HCT116 (cell line): ENCODE data around the gene RAN. TPM values are rescaled to one million over a fixed set of nuclear protein-coding genes. Genes with fewer than 3 reads are reported as not detected.

Source experiments
- ATAC-seq: fragments of 200-7000 bp; cut with Tn5 transposase; 2 replicates; pipeline ENCODE4 v1.9.1; 2020; ENCODE audit warnings: mild to moderate bottlenecking, moderate library complexity
- BruUV-seq: library from RNA; stranded (reverse); fragments of 400-500 nt; replicated peaks from 2 replicates; lab custom pipeline; 2021; lab: Mats Ljungman, UMichigan
- CTCF ChIA-PET: fragments of 300-600 bp; sonication (Branson Sonifier 250); formaldehyde crosslinking; loops from one replicate; lab custom pipeline; 2021; ENCODE audit warnings: antibody characterized with exemption; lab: Charles Lee
- POLR2A ChIA-PET: fragments of 300-600, 350-600 bp; sonication (Branson Sonifier 250); formaldehyde crosslinking; loops from one replicate; lab custom pipeline; 2021; ENCODE audit warnings: antibody characterized with exemption; lab: Charles Lee
- RAD21 ChIA-PET, 2 experiments: fragments of 300-600 bp; sonication (Branson Sonifier 250); formaldehyde crosslinking; loops; one replicate each; lab custom pipeline; 2023; ENCODE audit warnings: low total read pairs in 2 of 2; ENCODE audit not compliant: uncharacterized antibody in 2 of 2, unreplicated experiment in 2 of 2, low non-redundant PET in 1 of 2; lab: Charles Lee
- DNase-seq: peaks from one replicate; pipeline ENCODE4 v3.0.0-alpha.2; 2010; ENCODE audit warnings: low read depth, low spot score
- H2AFZ ChIP-seq: fragments of 200-600 bp; shearing (Covaris generic), sonication (generic); 2 replicates; pipeline ENCODE4 v1.6.1; 2017; ENCODE audit warnings: low read depth, mixed run types, mixed read lengths, antibody characterized with exemption, low read length; ENCODE audit not compliant: poor library complexity, severe bottlenecking
- H3K27ac ChIP-seq: 2 replicates; pipeline ENCODE4 v1.5.1; 2012; ENCODE audit warnings: low read depth, low read length
- H3K27me3 ChIP-seq: fragments of 200-600 bp; sonication (generic); 2 replicates; pipeline ENCODE4 v1.6.1; 2016; ENCODE audit warnings: mixed run types, low read length, mixed read lengths; ENCODE audit not compliant: insufficient read depth
- H3K36me3 ChIP-seq, 2 experiments: fragments of 200-500 bp in 1 of 2; fragments of 200-600 bp in 1 of 2; sonication (Bioruptor generic) in 1 of 2; sonication (generic) in 1 of 2; 2 replicates each; pipeline versions ENCODE4 v1.5.1 to v1.6.1; 2014 to 2016; ENCODE audit warnings: low read length in 2 of 2, inconsistent platforms in 1 of 2, mixed read lengths in 1 of 2, mixed run types in 1 of 2; ENCODE audit not compliant: insufficient read depth in 2 of 2, control insufficient read depth in 1 of 2
- H3K4me1 ChIP-seq, 2 experiments: fragments of 200-600 bp in 1 of 2; sonication (generic) in 1 of 2; 2 replicates each; pipeline versions ENCODE4 v1.5.1 to v1.6.1; 2012 to 2017; ENCODE audit warnings: low read length in 2 of 2, inconsistent platforms in 1 of 2, mild to moderate bottlenecking in 1 of 2, mixed read lengths in 1 of 2, mixed run types in 1 of 2, moderate library complexity in 1 of 2; ENCODE audit not compliant: insufficient read depth in 2 of 2, control insufficient read depth in 1 of 2
- H3K4me2 ChIP-seq: fragments of 200-600 bp; sonication (generic); 2 replicates; pipeline ENCODE4 v1.6.1; 2017; ENCODE audit warnings: mixed run types, low read length, mixed read lengths
- H3K4me3 ChIP-seq, 2 experiments: fragments of 200-600 bp in 1 of 2; sonication (generic) in 1 of 2; replicated peaks in 1 of 2; 2 replicates each; pipeline ENCODE4 v1.5.1; 2011 to 2016; ENCODE audit warnings: low read length in 2 of 2, control low read depth in 1 of 2, low read depth in 1 of 2, mild to moderate bottlenecking in 1 of 2, mixed read lengths in 1 of 2, mixed run types in 1 of 2
- H3K79me2 ChIP-seq: fragments of 200-600 bp; sonication (generic); 2 replicates; pipeline ENCODE4 v1.6.1; 2017; ENCODE audit warnings: mild to moderate bottlenecking, mixed run types, low read length, moderate library complexity, mixed read lengths; ENCODE audit not compliant: insufficient read depth
- H3K9ac ChIP-seq: fragments of 200-600 bp; sonication (generic); 2 replicates; pipeline ENCODE4 v1.6.1; 2016; ENCODE audit warnings: low read length, mixed read lengths
- H3K9me2 ChIP-seq: fragments of 200-600 bp; sonication (generic), shearing (Covaris generic); 2 replicates; pipeline ENCODE4 v1.6.1; 2017; ENCODE audit warnings: mixed run types, mild to moderate bottlenecking, moderate library complexity; ENCODE audit not compliant: insufficient read depth
- H3K9me3 ChIP-seq, 2 experiments: fragments of 200-500 bp in 1 of 2; fragments of 200-600 bp in 1 of 2; sonication (Bioruptor generic) in 1 of 2; sonication (generic) in 1 of 2; 2 replicates each; pipeline ENCODE4 v1.6.1; 2014 to 2017; ENCODE audit warnings: low read length in 2 of 2, mixed read lengths in 2 of 2, inconsistent platforms in 1 of 2, low read depth in 1 of 2, mild to moderate bottlenecking in 1 of 2, mixed run types in 1 of 2, moderate library complexity in 1 of 2; ENCODE audit not compliant: control insufficient read depth in 1 of 2, insufficient read depth in 1 of 2
- H4K20me1 ChIP-seq: fragments of 200-600 bp; sonication (generic), shearing (Covaris generic); 2 replicates; pipeline ENCODE4 v1.6.1; 2017; ENCODE audit warnings: mixed run types, mild to moderate bottlenecking, moderate library complexity; ENCODE audit not compliant: insufficient read depth
- ATF3 ChIP-seq: IDR thresholded peaks from 2 replicates; pipeline ENCODE4 v1.6.1; 2012
- CBX3 ChIP-seq: IDR thresholded peaks from 2 replicates; pipeline ENCODE4 v1.6.1; 2012; ENCODE audit warnings: low read depth
- CTCF ChIP-seq, 3 experiments: fragments of 200-600 bp in 1 of 3; sonication (generic) in 1 of 3; IDR thresholded peaks in 2 of 3; conservative IDR thresholded peaks in 1 of 3; 2 replicates each; pipeline ENCODE4 v1.5.1; 2012 to 2017; ENCODE audit warnings: low read depth in 2 of 3, low read length in 2 of 3, antibody characterized with exemption in 1 of 3, borderline replicate concordance in 1 of 3, control low read depth in 1 of 3, mild to moderate bottlenecking in 1 of 3, mixed read lengths in 1 of 3, mixed run types in 1 of 3, moderate library complexity in 1 of 3; ENCODE audit not compliant: insufficient read depth in 1 of 3
- ELF1 ChIP-seq: IDR thresholded peaks from 2 replicates; pipeline ENCODE4 v1.6.1; 2012; ENCODE audit warnings: low read depth, borderline replicate concordance
- EZH2phosphoT487 ChIP-seq: fragments of 200-600 bp; IDR thresholded peaks from 2 replicates; pipeline ENCODE4 v1.6.1; 2018; ENCODE audit warnings: antibody characterized with exemption, borderline replicate concordance
- FOSL1 ChIP-seq: IDR thresholded peaks from 2 replicates; pipeline ENCODE4 v1.6.1; 2012; ENCODE audit warnings: low read depth
- JUND ChIP-seq: IDR thresholded peaks from 2 replicates; pipeline ENCODE4 v1.6.1; 2012
- POLR2AphosphoS5 ChIP-seq: IDR thresholded peaks from 2 replicates; pipeline ENCODE4 v1.6.1; 2011; ENCODE audit warnings: mild to moderate bottlenecking, low read depth, low read length, moderate library complexity
- RAD21 ChIP-seq: IDR thresholded peaks from 2 replicates; pipeline ENCODE4 v1.6.1; 2012; ENCODE audit warnings: low read depth, mild to moderate bottlenecking
- SIN3A ChIP-seq: IDR thresholded peaks from 2 replicates; pipeline ENCODE4 v1.6.1; 2012; ENCODE audit warnings: low read depth
- TCF7L2 ChIP-seq: IDR thresholded peaks from 2 replicates; pipeline ENCODE4 v1.7.0; 2011; ENCODE audit warnings: borderline replicate concordance, inconsistent platforms; ENCODE audit not compliant: insufficient read depth, insufficient read length; ENCODE audit errors: extremely low read depth
- YY1 ChIP-seq: IDR thresholded peaks from 2 replicates; pipeline ENCODE4 v1.6.1; 2011; ENCODE audit warnings: low read length, low read depth, moderate library complexity, mild to moderate bottlenecking; ENCODE audit not compliant: insufficient replicate concordance; ENCODE audit errors: extremely low read depth
- ZFX ChIP-seq: fragments of 450-650 bp; IDR thresholded peaks from 2 replicates; pipeline ENCODE4 v1.6.1; 2017
- intact Hi-C: fragments of 100-400 bp; cut with micrococcal nuclease; formaldehyde crosslinking; loops from 2 replicates; pipeline ENCODE4 v1.10.0; 2022
- total RNA-seq: library from RNA; stranded (reverse); gene quantifications from one replicate; pipeline ENCODE4 v1.2.1, GENCODE V29; 2021; ENCODE audit not compliant: unreplicated experiment
- TF ChIP-seq, protein P1 (sequence below): IDR thresholded peaks from 2 replicates; pipeline ENCODE4 v1.6.1; 2011; ENCODE audit warnings: mild to moderate bottlenecking, low read length, moderate library complexity; ENCODE audit not compliant: insufficient replicate concordance; ENCODE audit errors: extremely low read depth
- TF ChIP-seq, protein P2 (sequence below): IDR thresholded peaks from 2 replicates; pipeline ENCODE4 v1.6.1; 2012

Gene RAN
- total RNA-seq, 1 experiment from 2014 or later: 1,420 TPM

DNA sequence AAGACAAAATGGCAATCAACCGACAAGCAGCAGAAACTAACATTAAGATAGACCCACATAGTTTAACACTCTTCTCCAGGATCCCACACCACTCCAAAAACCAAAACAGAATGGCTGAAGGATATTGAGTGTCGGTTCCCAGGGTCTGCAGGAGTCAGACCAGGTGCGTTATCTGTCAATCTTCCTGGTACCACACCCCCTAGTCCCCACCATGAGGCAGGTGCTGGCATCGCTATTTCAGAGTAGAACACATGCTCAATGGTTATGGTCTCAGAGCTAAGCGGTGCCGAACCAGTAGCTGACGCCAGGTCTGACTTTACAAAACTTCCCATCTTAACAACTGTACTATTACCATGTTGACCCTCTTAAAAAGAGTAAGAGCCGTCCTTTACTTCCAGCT lies 43.0 kb upstream of the RAN start:
- no peaks in the 10 kb centered on the region for H4K20me1 ChIP-seq
- H3K4me3 ChIP-seq: no peak overlapping the region
- peaks cover 0 to 2% of the 10 kb centered on the region in 2 experiments; a peak in 2 of 4 replicates for H3K36me3 ChIP-seq
- CTCF ChIA-PET: no interaction called here
- no peak overlapping the region for H2AFZ ChIP-seq
- peaks cover 16% of the 10 kb centered on the region; the same call in 1 of the 2 replicates for H3K79me2 ChIP-seq
- POLR2A ChIA-PET: no interaction called here
- RAD21 ChIA-PET: no interaction called here
- no peak for DNase-seq
- H3K4me1 ChIP-seq: no peaks in the 10 kb centered on the region
- intact Hi-C loops: no loop called here
- no peak for ATAC-seq
- no peaks in the 10 kb centered on the region for H3K27me3 ChIP-seq
- no peak overlapping the region for H3K9ac ChIP-seq
- no peak overlapping the region for H3K4me2 ChIP-seq
- H3K27ac ChIP-seq: no peak overlapping the region
- TF ChIP-seq JUND: no peak
- no peak for TF ChIP-seq RAD21
- TF ChIP-seq EZH2phosphoT487: no peak
- no peak for TF ChIP-seq CBX3
- BruUV-seq: no TSS peak
- no peaks in the 10 kb centered on the region for H3K9me3 ChIP-seq
- H3K9me2 ChIP-seq: no peaks in the 10 kb centered on the region

DNA sequence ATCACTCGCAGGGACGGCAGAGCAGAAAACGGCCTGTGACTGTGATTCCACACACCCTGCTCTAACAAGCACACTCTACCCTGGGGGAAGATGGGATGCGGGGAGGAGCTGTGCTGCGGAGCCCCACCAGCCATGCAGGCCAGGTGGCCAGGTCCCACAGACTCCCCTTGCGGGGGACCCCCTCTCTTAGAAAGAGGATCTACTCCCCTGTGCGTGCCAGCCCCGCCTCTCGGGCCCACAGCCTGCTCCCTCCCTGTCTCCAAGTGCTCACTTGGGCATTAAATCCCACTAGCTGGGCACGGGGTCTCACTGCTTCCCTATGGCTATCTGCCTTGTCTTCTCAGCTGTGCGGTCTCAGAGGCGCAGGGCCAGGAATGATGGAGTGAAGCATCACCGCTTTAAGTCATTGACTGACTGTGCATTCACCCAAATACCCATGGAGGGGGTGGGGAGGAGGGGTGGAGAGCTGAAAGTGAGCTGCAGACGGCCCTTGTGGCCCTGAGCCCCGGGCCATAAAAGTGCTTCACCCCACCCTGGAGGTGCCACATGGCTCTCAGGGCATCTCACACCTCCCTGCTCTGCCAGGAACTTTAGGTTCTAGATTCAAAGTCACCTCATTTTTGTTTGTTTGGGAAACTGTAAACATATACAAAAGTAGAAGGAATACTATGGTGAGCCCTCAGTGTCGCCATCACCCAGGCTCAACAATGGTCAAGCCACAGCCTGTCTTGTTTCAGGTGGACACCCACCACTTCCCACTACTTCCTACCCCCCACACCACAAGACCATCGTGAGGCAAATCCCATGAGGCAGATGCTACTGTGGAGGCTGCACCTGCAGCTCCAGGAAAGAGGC lies 42.2 kb upstream of the RAN start:
- CTCF ChIA-PET: interaction anchor here (1.2 kb wide), 1 partner anchor 12 kb away, joined by 3 read pairs; no protein-coding TSS in a partner anchor
- Histone ChIP-seq H3K27me3 (no peaks in the 10 kb centered on the region), H4K20me1 (no peaks in the 10 kb centered on the region), H3K9ac (no peak overlapping the region), H3K4me1 (no peaks in the 10 kb centered on the region), H3K79me2 (peaks cover 17% of the 10 kb centered on the region; the same call in 1 of the 2 replicates), H2AFZ (no peak overlapping the region), H3K9me3 (no peaks in the 10 kb centered on the region), H3K4me3 (no peak overlapping the region), H3K4me2 (no peak overlapping the region), H3K9me2 (no peaks in the 10 kb centered on the region), H3K36me3 (no peaks in the 10 kb centered on the region; a peak in 1 of 4 replicates), H3K27ac (no peak overlapping the region)
- no peak for ATAC-seq
- DNase-seq: no peak
- no TSS peak for BruUV-seq
- RAD21 ChIA-PET: no interaction called here
- POLR2A ChIA-PET: no interaction called here
- intact Hi-C loops: no loop called here
- TF ChIP-seq, protein P1, sequence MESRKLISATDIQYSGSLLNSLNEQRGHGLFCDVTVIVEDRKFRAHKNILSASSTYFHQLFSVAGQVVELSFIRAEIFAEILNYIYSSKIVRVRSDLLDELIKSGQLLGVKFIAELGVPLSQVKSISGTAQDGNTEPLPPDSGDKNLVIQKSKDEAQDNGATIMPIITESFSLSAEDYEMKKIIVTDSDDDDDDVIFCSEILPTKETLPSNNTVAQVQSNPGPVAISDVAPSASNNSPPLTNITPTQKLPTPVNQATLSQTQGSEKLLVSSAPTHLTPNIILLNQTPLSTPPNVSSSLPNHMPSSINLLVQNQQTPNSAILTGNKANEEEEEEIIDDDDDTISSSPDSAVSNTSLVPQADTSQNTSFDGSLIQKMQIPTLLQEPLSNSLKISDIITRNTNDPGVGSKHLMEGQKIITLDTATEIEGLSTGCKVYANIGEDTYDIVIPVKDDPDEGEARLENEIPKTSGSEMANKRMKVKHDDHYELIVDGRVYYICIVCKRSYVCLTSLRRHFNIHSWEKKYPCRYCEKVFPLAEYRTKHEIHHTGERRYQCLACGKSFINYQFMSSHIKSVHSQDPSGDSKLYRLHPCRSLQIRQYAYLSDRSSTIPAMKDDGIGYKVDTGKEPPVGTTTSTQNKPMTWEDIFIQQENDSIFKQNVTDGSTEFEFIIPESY: no peak
- TF ChIP-seq SIN3A (no peak), CTCF (IDR thresholded peaks at IDR 0.05 in 2 of 3, conservative IDR thresholded peaks at IDR 0.05 in 1 of 3; ENCODE audit: borderline replicate concordance in 1 of 3, insufficient read depth in 1 of 3, low read depth in 2 of 3, low read length in 2 of 3) (no peak), ELF1 (no peak), ATF3 (no peak), FOSL1 (no peak), YY1 (no peak), JUND (no peak), ZFX (no peak), EZH2phosphoT487 (no peak), TCF7L2 (no peak), POLR2AphosphoS5 (no peak)
- TF ChIP-seq, protein P2, sequence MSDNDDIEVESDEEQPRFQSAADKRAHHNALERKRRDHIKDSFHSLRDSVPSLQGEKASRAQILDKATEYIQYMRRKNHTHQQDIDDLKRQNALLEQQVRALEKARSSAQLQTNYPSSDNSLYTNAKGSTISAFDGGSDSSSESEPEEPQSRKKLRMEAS: no peak
